K562 (cell line): ENCODE results near the gene EEF1A2. TPM values are rescaled to one million over a fixed set of nuclear protein-coding genes. Genes with fewer than 3 reads are reported as not detected.

Experiments
- ATAC-seq: fragments of 200-7000 bp; cut with Tn5 transposase; 3 replicates; pipeline ENCODE4 v1.9.1; 2020; ENCODE audit warnings: moderate library complexity
- BruUV-seq: library from RNA; stranded (reverse); fragments of 400-500 nt; replicated peaks from 2 replicates; lab custom pipeline; 2021; lab: Mats Ljungman, UMichigan
- CTCF ChIA-PET: fragments of 300-600 bp; formaldehyde crosslinking; extraction: SDS; loops from one replicate; lab custom pipeline; 2021; ENCODE audit warnings: low intra/inter-chr PET ratio; lab: Yijun Ruan, JAX
- POLR2A ChIA-PET: fragments of 300-600, 350-650 bp; sonication (Branson Sonifier 250); formaldehyde crosslinking; extraction: SDS; loops from one replicate; lab custom pipeline; 2021; ENCODE audit warnings: antibody characterized with exemption, inconsistent platforms; lab: Yijun Ruan, JAX
- DNase-seq, 4 experiments: peaks; one replicate each; pipeline versions ENCODE4 v3.0.0 to v3.0.0-alpha.2; 2011 to 2018; ENCODE audit warnings: low spot score in 3 of 4, mixed read lengths in 3 of 4; ENCODE audit errors: extremely low read depth in 1 of 4
- FAIRE-seq: peaks from 2 replicates; lab custom pipeline; 2011; peaks lifted over from hg19 to GRCh38; lab: Jason Lieb, UNC
- H2AFZ ChIP-seq: 2 replicates; pipeline ENCODE4 v1.6.0; 2011; ENCODE audit warnings: low read depth, low read length, control low read depth, inconsistent platforms
- H3K27ac ChIP-seq: fragments of 200-600 bp; 3 replicates; pipeline ENCODE4 v1.8.0; 2011; ENCODE audit warnings: low read depth, mild to moderate bottlenecking, control low read depth, inconsistent platforms, low read length, moderate library complexity, mixed read lengths; ENCODE audit errors: extremely low read depth
- H3K27me3 ChIP-seq, 2 experiments: fragments of 300-600 bp in 1 of 2; 2 replicates in 1 of 2; 3 replicates in 1 of 2; pipeline versions ENCODE4 v1.6.0 to v1.8.0; 2011; ENCODE audit warnings: inconsistent platforms in 2 of 2, low read length in 2 of 2, mild to moderate bottlenecking in 1 of 2, mixed read lengths in 1 of 2, moderate library complexity in 1 of 2; ENCODE audit not compliant: control insufficient read depth in 2 of 2, insufficient read depth in 2 of 2
- H3K36me3 ChIP-seq: fragments of 300-600 bp; 3 replicates; pipeline ENCODE4 v1.8.0; 2011; ENCODE audit warnings: mild to moderate bottlenecking, low read length, inconsistent platforms; ENCODE audit not compliant: control insufficient read depth, insufficient read depth
- H3K4me1 ChIP-seq, 2 experiments: fragments of 200-600 bp in 1 of 2; replicated peaks in 1 of 2; 2 replicates in 1 of 2; 3 replicates in 1 of 2; pipeline versions ENCODE4 v1.5.1 to v1.8.0; 2011; ENCODE audit warnings: inconsistent platforms in 2 of 2, low read length in 2 of 2, mild to moderate bottlenecking in 1 of 2, mixed read lengths in 1 of 2, moderate library complexity in 1 of 2; ENCODE audit not compliant: control insufficient read depth in 2 of 2, insufficient read depth in 2 of 2
- H3K4me2 ChIP-seq: 2 replicates; pipeline ENCODE4 v1.6.1; 2011; ENCODE audit warnings: low read length, control low read depth, inconsistent platforms, mixed read lengths; ENCODE audit not compliant: insufficient read depth
- H3K4me3 ChIP-seq: fragments of 200-600 bp; sonication (generic), shearing (Covaris generic); 2 replicates; pipeline ENCODE4 v1.5.1; 2016; ENCODE audit warnings: control low read depth, inconsistent platforms
- H3K79me2 ChIP-seq: fragments of 200-600 bp; 3 replicates; pipeline ENCODE4 v1.8.0; 2011; ENCODE audit warnings: low read length, inconsistent platforms; ENCODE audit not compliant: control insufficient read depth, insufficient read depth
- H3K9ac ChIP-seq, 2 experiments: 2 replicates each; pipeline versions ENCODE4 v1.6.0 to v1.6.1; 2011; ENCODE audit warnings: low read depth in 2 of 2, low read length in 2 of 2, control low read depth in 1 of 2, inconsistent platforms in 1 of 2, mild to moderate bottlenecking in 1 of 2, mixed read lengths in 1 of 2; ENCODE audit not compliant: insufficient read depth in 1 of 2
- H3K9me1 ChIP-seq: one replicate; pipeline ENCODE4 v1.6.0; 2011; ENCODE audit warnings: inconsistent platforms, mild to moderate bottlenecking, low read length, moderate library complexity; ENCODE audit not compliant: control insufficient read depth, insufficient read depth
- H3K9me3 ChIP-seq: replicated peaks from 2 replicates; pipeline ENCODE4 v1.5.1; 2011; ENCODE audit warnings: low read depth, low read length, inconsistent platforms; ENCODE audit not compliant: control insufficient read depth, insufficient read depth
- H4K20me1 ChIP-seq: replicated peaks from 2 replicates; pipeline ENCODE4 v1.6.1; 2011; ENCODE audit warnings: low read length, inconsistent platforms, mixed read lengths; ENCODE audit not compliant: control insufficient read depth, insufficient read depth
- CTCF ChIP-seq, 3 experiments: IDR thresholded peaks in 2 of 3; conservative IDR thresholded peaks in 1 of 3; 2 replicates each; pipeline ENCODE4 v1.5.1; 2011 to 2012; ENCODE audit warnings: low read length in 3 of 3, mild to moderate bottlenecking in 3 of 3, control low read depth in 2 of 3, improper control_type of control experiment in 1 of 3, inconsistent platforms in 1 of 3, low read depth in 1 of 3, mixed read lengths in 1 of 3, moderate library complexity in 1 of 3; ENCODE audit not compliant: insufficient read depth in 2 of 3
- FOSL1 ChIP-seq: fragments of 200-800 bp; sonication (Bioruptor generic); conservative IDR thresholded peaks from 2 replicates; pipeline ENCODE4 v1.6.1; 2016; ENCODE audit warnings: missing genetic modification characterization, missing compliant biosample characterization
- MTA2 ChIP-seq: fragments of 450-650 bp; IDR thresholded peaks from 2 replicates; pipeline ENCODE4 v1.6.1; 2016; ENCODE audit warnings: low read depth
- POLR2G ChIP-seq: fragments of 200-400 bp; formaldehyde crosslinking; IDR thresholded peaks from 2 replicates; pipeline ENCODE4 v1.6.1; 2017; ENCODE audit warnings: low read depth, mild to moderate bottlenecking, antibody characterized with exemption, low read length, moderate library complexity
- PTTG1 ChIP-seq: fragments of 450-650 bp; IDR thresholded peaks from 2 replicates; pipeline ENCODE4 v1.6.1; 2016; ENCODE audit warnings: low read depth, mild to moderate bottlenecking, missing genetic modification characterization, missing compliant biosample characterization
- SRSF9 ChIP-seq: fragments of 200-400 bp; formaldehyde crosslinking; IDR thresholded peaks from 2 replicates; pipeline ENCODE4 v1.6.1; 2017; ENCODE audit warnings: low read depth, low read length, borderline replicate concordance
- ZFPM2 ChIP-seq: fragments of 250-450 bp; sonication (Bioruptor Pico); IDR thresholded peaks from 2 replicates; pipeline ENCODE4 v1.5.1; 2022; ENCODE audit warnings: mild to moderate bottlenecking
- ZNF41 ChIP-seq: fragments of 250-450 bp; sonication (Bioruptor Pico); conservative IDR thresholded peaks from 2 replicates; pipeline ENCODE4 v1.4.0; 2020; ENCODE audit warnings: mild to moderate bottlenecking
- ZNF449 ChIP-seq: fragments of 250-450 bp; sonication (Bioruptor Pico); IDR thresholded peaks from 2 replicates; pipeline ENCODE4 v1.8.0; 2022; ENCODE audit warnings: moderate library complexity, mild to moderate bottlenecking, inconsistent platforms
- WGBS: fragments of 100-300 bp; shearing (Covaris generic); methylation state at CpG from one replicate; pipeline ENCODE4 v1.1.6; 2016; ENCODE audit warnings: low coverage, mixed read lengths; ENCODE audit not compliant: insufficient coverage; ENCODE audit errors: missing lambda C conversion rate; 5-methylcytosine and 5-hydroxymethylcytosine counted together
- in situ Hi-C: fragments of 300-500 bp; cut with MboI; formaldehyde crosslinking; loops from 4 replicates; pipeline ENCODE4 v1.15.0; 2018; ENCODE audit warnings: inconsistent platforms, mixed read lengths
- intact Hi-C: fragments of 100-400 bp; cut with micrococcal nuclease; formaldehyde crosslinking; loops from 2 replicates; pipeline ENCODE4 v1.14.2; 2022
- polyA plus RNA-seq, 8 experiments: library from polyadenylated mRNA; depleted of rRNA in 4 of 8; stranded (reverse) in 5 of 8; unstranded in 3 of 8; fragments of >200 nt; fragmentation: Nextera tagmentation in 2 of 8; fragmentation: Illumina TruSeq in 1 of 8; extraction: Ambion mirVana in 2 of 8; extraction: Trizol in 1 of 8; gene quantifications; 2 replicates each; pipeline versions ENCODE4 v1.2.1 to v1.2.3, GENCODE V29; 2011 to 2014; ENCODE audit warnings: inconsistent platforms in 1 of 8, missing spikeins in 1 of 8
- total RNA-seq, 7 experiments: library from RNA; depleted of rRNA in 6 of 7; stranded (reverse); fragments of >200 nt in 6 of 7; fragmentation: Illumina TruSeq in 2 of 7; extraction: Trizol in 2 of 7; gene quantifications; 2 replicates each; pipeline versions ENCODE4 v1.2.1 to v1.2.3, GENCODE V29; 2011 to 2021; ENCODE audit warnings: low replicate concordance in 1 of 7

EEF1A2 gene
- total and polyA plus RNA-seq, 9 of the 15 experiments (the other 6 are each of a cell fraction or from before 2014, with no cell fraction given) = 0.04 to 29.6 (median 11.5) TPM

DNA sequence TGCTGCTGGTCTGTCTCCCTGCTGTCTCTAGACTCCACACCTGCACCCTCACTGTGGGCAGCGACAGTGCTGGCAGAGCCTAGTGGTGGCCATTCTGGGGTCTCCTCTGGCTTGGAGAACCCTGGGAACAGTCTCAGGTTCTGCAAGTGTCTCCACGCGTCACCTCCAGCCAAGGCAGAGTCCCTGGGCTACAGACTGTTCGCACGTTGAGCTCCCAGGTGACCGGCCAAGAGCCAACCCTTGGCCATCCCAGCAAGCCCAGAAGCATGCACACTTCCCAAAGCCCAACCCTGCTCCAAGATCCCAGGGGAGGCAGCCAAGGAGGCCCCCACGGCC is 4.8 kb downstream of the EEF1A2 start:
- TF ChIP-seq CTCF (IDR thresholded peaks at IDR 0.05 in 2 of 3, conservative IDR thresholded peaks at IDR 0.05 in 1 of 3; ENCODE audit: insufficient read depth in 2 of 3, low read depth in 1 of 3, low read length in 3 of 3) (no peak), PTTG1 (tag) (no peak), ZFPM2 (CRISPR knock-in tag) (no peak), ZNF449 (no peak), MTA2 (no peak), SRSF9 (no peak), FOSL1 (tag) (no peak), POLR2G (0 out of 2 replicates have a peak, but pooled peaks have one; percentile 14), ZNF41 (no peak)
- H3K4me1 ChIP-seq = peaks cover 0 to 56% of the 10 kb centered on the region in 2 experiments; a peak in 3 of 5 replicates
- FAIRE-seq (no peak), DNase-seq (no peak), ATAC-seq (no peak)
- no peak overlapping the region for H3K9ac ChIP-seq
- H3K4me3 ChIP-seq = no peak overlapping the region
- H2AFZ ChIP-seq = no peak overlapping the region
- ChIA-PET POLR2A (interaction anchor here (0.5 to 1.2 kb wide), 4 partner anchors 9 to 37 kb away, joined by 3 to 6 read pairs (median 3); no protein-coding TSS in a partner anchor), CTCF (no interaction called here)
- in situ Hi-C loops = no loop called here
- no TSS peak for BruUV-seq
- H3K9me1 ChIP-seq = no peaks in the 10 kb centered on the region
- H3K79me2 ChIP-seq = no peaks in the 10 kb centered on the region
- no peaks in the 10 kb centered on the region for H3K9me3 ChIP-seq
- no peak overlapping the region for H3K27ac ChIP-seq
- peaks cover 12% of the 10 kb centered on the region for H4K20me1 ChIP-seq
- H3K27me3 ChIP-seq = no peaks in the 10 kb centered on the region
- no peaks in the 10 kb centered on the region for H3K36me3 ChIP-seq
- WGBS = 32% methylated on average over 7 of the region's 7 CpGs
- intact Hi-C loops = no loop called here
- no peak overlapping the region for H3K4me2 ChIP-seq
